NCI-H1417 (cell line): Measurements from ENCODE around the gene CRTAC1.

Experiments used
- DNase-seq, 3 experiments: peaks; one replicate each; lab custom pipeline; 2025; lab: John Stamatoyannopoulos, UW

CRTAC1 gene

GRCh38 chr10:97974526-97975525 lies 55.6 kb downstream of the CRTAC1 start:
- no peak for DNase-seq

DNA sequence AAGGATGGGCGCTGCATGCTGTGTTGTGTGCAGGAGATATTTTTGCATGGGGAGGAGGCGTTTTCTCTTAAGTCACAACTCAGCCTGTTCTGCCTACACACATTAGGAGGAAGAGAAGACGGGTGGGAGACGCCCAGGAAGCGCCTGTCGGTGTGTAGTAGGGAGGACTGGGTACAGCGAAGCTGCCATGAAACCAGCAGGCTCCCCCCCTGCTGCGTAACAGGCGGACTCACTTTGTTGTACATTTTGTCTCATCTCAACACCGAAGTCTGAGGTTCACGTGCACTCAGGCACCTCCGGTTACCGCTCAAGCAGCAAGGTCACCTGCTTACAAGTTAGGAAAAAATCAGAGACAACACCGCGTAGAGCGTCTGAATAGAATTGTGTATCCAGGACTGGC lies 56.3 kb downstream of the CRTAC1 start:
- DNase-seq = no peak

DNA sequence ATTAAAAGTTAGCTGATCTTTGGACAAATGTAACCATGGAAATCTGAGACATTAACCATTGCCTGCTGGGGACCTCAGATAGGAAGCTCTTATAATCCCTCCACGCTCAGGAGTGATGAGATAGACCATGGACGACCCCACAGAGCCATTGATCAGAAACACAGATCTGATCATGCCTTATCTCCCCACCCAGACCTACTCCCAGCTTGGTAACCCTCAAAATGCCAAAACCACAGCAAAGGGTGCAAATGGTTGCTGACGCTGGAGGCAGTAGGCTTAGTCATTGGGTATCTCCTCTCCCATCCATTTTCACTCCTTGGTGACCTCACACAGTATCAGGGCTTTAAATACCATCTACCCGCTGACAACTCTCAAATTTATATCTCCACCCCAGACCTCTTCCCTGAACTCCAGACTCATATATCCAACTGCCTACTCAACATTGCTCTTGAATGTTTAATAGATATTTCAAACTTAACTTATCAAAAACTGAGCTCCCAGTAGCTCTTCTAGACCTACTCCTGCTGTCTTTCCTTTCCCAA lies 60.8 kb downstream of the CRTAC1 start:
- DNase-seq = no peak

DNA sequence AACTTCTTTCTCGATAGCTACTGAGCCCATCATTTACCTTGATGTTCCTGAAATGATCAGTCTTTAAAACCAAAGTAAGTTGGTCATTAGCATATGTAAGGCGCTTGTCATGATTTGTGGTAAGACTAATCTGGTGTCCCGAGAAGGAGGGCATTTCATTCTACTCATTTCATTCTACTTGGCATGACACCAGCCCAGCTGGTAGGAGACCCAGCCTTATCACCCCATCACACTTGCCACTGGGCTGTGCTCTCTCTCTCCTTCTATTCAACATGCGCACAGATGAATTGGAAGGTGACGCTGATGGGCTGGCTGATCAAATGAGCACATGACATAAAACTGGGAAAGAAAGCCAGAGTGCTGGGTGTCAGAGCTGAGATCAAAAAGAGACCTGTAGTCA lies 65.7 kb downstream of the CRTAC1 start:
- DNase-seq = no peak

- no peak for DNase-seq
These were observed 68.5 kb downstream of the CRTAC1 start for GRCh38 chr10:97961945-97962344.

DNA sequence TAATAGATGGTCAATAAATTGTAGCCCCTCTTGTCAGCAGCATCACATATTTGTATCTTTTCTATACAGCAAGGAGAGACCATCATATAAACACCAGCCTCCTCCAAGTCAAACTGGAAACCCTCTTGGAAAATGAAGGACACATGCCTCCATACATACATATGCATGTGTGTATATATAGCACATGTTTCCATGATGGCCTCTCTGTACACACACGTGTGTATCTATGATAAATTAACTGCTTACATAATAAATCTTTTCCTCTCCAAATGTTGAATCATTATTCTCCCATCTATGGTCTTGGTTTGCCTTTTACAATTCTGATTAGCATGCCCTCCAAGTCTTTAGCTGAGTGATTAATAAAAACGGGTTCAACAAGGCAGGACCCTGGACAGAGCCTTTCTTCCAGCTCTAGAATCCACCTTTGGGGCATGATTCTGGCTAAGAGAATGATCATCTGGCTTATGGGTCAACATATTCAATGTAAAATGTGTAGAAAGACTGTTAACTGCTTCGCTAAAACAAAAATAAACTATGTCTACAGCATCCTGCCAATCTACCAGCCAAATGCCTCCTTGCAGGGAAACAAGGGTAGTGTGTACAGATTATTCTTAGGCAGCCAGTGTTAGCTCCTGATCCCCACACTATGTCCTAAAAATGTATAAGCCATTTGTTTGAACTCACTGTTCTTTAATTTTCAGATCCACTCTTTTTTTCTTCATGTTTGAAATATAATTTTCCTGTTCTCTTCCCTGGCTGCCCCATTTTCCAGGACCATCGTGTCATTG lies 70.0 kb downstream of the CRTAC1 start:
- no peak for DNase-seq

GRCh38 chr10:97949462-97949861 lies 81.0 kb downstream of the CRTAC1 start:
- DNase-seq = no peak

DNA sequence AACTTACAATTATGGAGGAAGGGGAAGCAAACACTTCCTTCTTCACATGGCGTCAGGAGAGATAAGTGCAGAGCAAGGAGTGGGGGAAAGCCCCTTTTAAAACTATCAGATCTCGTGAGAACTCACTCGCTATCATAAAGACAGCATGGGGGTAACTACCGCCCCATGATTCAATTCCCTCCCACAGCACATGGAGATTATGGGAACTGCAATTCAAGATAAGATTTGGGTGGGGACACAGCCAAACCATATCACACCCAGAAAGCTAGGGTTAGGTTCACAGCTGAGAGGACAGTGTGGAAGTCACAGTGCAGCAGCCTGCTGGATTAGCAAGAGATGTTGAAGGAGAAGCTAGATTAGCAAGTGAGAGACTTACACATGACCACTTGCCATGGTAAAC lies 81.6 kb downstream of the CRTAC1 start:
- no peak for DNase-seq

- DNase-seq = no peak
These were observed 85.6 kb downstream of the CRTAC1 start for GRCh38 chr10:97944772-97945171.

DNA sequence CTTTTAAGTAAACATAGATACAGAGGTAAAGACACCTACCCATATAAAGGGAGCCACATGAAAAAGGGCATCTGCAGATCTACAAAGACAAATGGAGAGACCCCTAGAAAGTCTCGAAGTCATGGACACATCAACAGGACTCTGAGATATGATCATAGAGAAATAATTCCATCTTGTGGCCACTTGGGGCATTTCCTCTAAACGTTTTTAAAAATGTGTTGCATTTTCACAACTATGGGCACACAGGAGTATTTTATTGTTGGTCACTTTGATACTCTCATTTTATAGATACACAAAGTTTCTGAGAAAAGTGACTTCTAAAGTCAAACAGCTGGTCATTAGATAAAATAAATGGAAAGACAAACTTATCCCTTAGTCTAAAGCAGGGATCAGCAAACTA lies 87.1 kb downstream of the CRTAC1 start:
- DNase-seq = no peak

- no peak for DNase-seq
These were observed 89.9 kb downstream of the CRTAC1 start for GRCh38 chr10:97940534-97940933.

GRCh38 chr10:97939446-97939990 lies 90.9 kb downstream of the CRTAC1 start:
- DNase-seq = no peak

DNA sequence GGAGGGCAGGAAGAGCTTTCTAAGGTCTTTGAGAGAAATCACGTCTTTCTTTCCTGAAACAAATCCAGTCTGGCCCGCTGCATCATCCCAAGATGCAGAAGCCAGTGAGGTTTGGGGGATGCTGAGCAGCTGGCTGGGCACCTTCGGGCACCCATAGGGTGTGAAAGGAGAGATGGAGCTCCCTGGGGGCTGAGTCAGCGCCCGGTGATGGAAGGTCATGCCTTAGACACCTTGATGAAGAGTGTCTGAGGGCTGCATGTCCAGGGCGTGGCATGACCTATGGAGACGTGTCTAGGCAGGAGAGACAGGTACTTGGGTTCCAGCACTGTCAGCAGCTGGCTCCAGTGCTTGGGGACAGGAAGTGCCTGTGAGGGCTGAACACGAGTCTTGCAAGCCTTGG lies 92.5 kb downstream of the CRTAC1 start:
- no peak for DNase-seq

- no peak for DNase-seq
These were observed 93.4 kb downstream of the CRTAC1 start for GRCh38 chr10:97937054-97937453.

GRCh38 chr10:97936126-97936525 lies 94.3 kb downstream of the CRTAC1 start:
- no peak for DNase-seq

- DNase-seq = no peak
These were observed 97.4 kb downstream of the CRTAC1 start for GRCh38 chr10:97932932-97933530.

DNA sequence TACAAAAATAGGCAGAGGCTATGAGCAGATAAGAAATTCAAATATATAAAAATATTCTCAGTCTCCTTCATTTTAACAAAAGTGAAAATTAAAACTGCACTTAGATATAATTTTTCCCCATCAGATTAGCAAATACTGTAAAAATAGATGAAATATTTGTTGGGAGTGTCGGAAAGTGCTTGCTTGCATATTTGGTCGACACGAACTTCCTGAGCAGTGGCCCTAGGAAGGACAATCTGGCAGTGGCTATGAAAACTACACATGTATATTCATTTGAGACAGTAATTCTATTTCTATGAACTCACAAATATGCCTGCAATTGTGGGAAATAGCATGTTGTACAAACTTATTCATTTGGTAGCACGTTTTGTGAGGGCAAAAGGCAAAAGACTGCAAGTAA lies 99.4 kb downstream of the CRTAC1 start:
- DNase-seq = no peak

DNA sequence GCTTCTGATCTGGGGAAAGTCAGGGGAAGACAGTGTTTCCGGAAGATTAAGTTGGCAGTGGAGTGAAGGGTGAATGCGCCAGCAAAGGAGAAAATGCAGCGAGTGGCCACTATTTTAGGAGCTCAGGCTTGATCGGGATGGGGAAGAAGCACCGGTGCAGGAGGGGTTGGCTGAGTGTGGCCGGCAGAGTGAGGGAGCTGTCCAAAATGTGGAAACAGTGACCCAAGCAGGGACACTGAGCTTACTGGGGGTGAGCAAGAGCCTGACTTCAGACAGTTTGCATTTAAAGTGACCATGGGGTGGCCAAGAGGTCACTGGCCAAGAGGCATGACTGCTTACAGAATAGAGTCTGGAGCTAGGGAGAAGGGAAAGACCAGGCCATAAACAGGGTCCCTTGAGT lies 101.5 kb downstream of the CRTAC1 start:
- no peak for DNase-seq

GRCh38 chr10:97927622-97928021 lies 102.8 kb downstream of the CRTAC1 start:
- no peak for DNase-seq

- DNase-seq = no peak
These were observed 104.4 kb downstream of the CRTAC1 start for GRCh38 chr10:97926055-97926454.

GRCh38 chr10:97925308-97925938 lies 105.0 kb downstream of the CRTAC1 start:
- DNase-seq = no peak

DNA sequence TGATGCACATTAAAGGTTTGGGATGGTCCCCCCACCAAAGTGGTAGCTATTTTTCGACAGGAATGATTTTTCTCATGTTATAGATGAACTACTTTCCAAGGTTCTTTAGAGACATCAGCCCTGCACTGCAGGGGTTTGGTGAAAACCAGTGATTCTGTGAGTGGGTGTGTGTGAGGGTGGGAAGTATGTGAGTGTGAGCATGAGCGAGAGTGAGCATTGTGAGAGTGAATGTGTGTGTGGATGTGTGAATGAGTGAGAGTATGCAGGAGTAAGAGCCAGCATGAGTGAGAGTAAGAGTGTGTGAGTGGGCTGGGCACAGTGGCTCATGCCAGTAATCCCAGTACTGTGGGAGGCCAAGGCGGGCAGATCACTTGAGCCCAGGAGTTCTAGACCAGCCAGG lies 105.7 kb downstream of the CRTAC1 start:
- no peak for DNase-seq
